HuH-7 (cell line): ENCODE results near the gene CAPN2.

ENCODE experiments used
- DNase-seq: peaks from one replicate; pipeline ENCODE4 v3.0.0; 2011; ENCODE audit warnings: low spot score

CAPN2 gene

GRCh38 chr1:223702735-223703667 lies 9.3 kb upstream of the CAPN2 start:
- DNase-seq, result no peak

GRCh38 chr1:223703668-223704013 lies 8.7 kb upstream of the CAPN2 start:
- DNase-seq, result no peak

GRCh38 chr1:223704921-223705878 lies 7.1 kb upstream of the CAPN2 start:
- DNase-seq, result no peak

GRCh38 chr1:223706077-223706973 lies 6.0 kb upstream of the CAPN2 start:
- no peak for DNase-seq

- no peak for DNase-seq
Observed at GRCh38 chr1:223707256-223708000, 4.9 kb upstream of the CAPN2 start.

GRCh38 chr1:223708001-223708359 lies 4.4 kb upstream of the CAPN2 start:
- DNase-seq, result no peak

GRCh38 chr1:223708651-223709268 lies 3.6 kb upstream of the CAPN2 start:
- no peak for DNase-seq

GRCh38 chr1:223709598-223709997 lies 2.7 kb upstream of the CAPN2 start:
- DNase-seq, result no peak

- DNase-seq, result no peak
Observed at GRCh38 chr1:223710179-223711133, 1.9 kb upstream of the CAPN2 start.

GRCh38 chr1:223711173-223711572 lies 1.2 kb upstream of the CAPN2 start:
- no peak for DNase-seq

- no peak for DNase-seq
Observed at GRCh38 chr1:223711747-223712193, 569 bp upstream of the CAPN2 start.

- DNase-seq, result no peak
Observed at GRCh38 chr1:223712850-223713474, 623 bp downstream of the CAPN2 start.

GRCh38 chr1:223713546-223714420 lies 1.4 kb downstream of the CAPN2 start:
- DNase-seq, result no peak

GRCh38 chr1:223714421-223714724 lies 2.0 kb downstream of the CAPN2 start:
- DNase-seq, result no peak

GRCh38 chr1:223714849-223715603 lies 2.7 kb downstream of the CAPN2 start:
- no peak for DNase-seq

- no peak for DNase-seq
Observed at GRCh38 chr1:223715604-223716172, 3.3 kb downstream of the CAPN2 start.

GRCh38 chr1:223716302-223716862 lies 4.0 kb downstream of the CAPN2 start:
- DNase-seq, result no peak
